Measurements from ENCODE around the gene SLIT3.

GRCh38 chr5:168728546-168729211 is 572.3 kb downstream of the SLIT3 start:
- TF ChIP-seq CTCF (conservative IDR thresholded peaks at IDR 0.05; ENCODE audit: low read depth, low read length) (no peak), EZH2phosphoT487 (IDR thresholded peaks at IDR 0.05; ENCODE audit: borderline replicate concordance, low read length) (no peak), EZH2 (IDR thresholded peaks at IDR 0.05; ENCODE audit: low read length, unreplicated experiment) (no peak)

All from PC-3 (cell line).